GM23338 (cell line): ENCODE data around the gene PRDM1. TPM values are rescaled to one million over a fixed set of nuclear protein-coding genes. Genes with fewer than 3 reads are reported as not detected.

Experiments used
- ATAC-seq: fragments of 200-7000 bp; cut with Tn5 transposase; 3 replicates; pipeline ENCODE4 v1.9.1; 2020
- DNase-seq: peaks from one replicate; pipeline ENCODE4 v3.0.0-alpha.2; 2015; ENCODE audit warnings: low spot score
- H2AFZ ChIP-seq: fragments of 200-600 bp; sonication (generic); 2 replicates; pipeline ENCODE4 v1.8.0; 2016; ENCODE audit warnings: antibody characterized with exemption, mild to moderate bottlenecking, moderate library complexity
- H3F3A ChIP-seq: fragments of 200-600 bp; sonication (generic); replicated peaks from 2 replicates; pipeline ENCODE4 v1.8.0; 2017; ENCODE audit warnings: antibody characterized with exemption, mixed run types, low read depth
- H3K27ac ChIP-seq: fragments of 200-600 bp; sonication (generic); 2 replicates; pipeline ENCODE4 v1.6.1; 2016; ENCODE audit warnings: low read depth
- H3K27me3 ChIP-seq: fragments of 200-600 bp; sonication (generic); 2 replicates; pipeline ENCODE4 v1.8.0; 2016; ENCODE audit warnings: mild to moderate bottlenecking, mixed run types, moderate library complexity; ENCODE audit not compliant: insufficient read depth
- H3K36me3 ChIP-seq: fragments of 200-600 bp; sonication (generic); 2 replicates; pipeline ENCODE4 v1.8.0; 2016; ENCODE audit warnings: mild to moderate bottlenecking; ENCODE audit not compliant: insufficient read depth
- H3K4me1 ChIP-seq: fragments of 200-600 bp; sonication (generic); 2 replicates; pipeline ENCODE4 v1.8.0; 2016; ENCODE audit warnings: mild to moderate bottlenecking, moderate library complexity; ENCODE audit not compliant: insufficient read depth
- H3K4me2 ChIP-seq: fragments of 200-600 bp; sonication (generic); 2 replicates; pipeline ENCODE4 v1.7.1; 2017; ENCODE audit warnings: mixed run types
- H3K4me3 ChIP-seq: fragments of 200-600 bp; sonication (generic); 2 replicates; pipeline ENCODE4 v1.6.1; 2016; ENCODE audit warnings: mixed run types
- H3K79me2 ChIP-seq: fragments of 200-600 bp; sonication (generic); replicated peaks from 2 replicates; pipeline ENCODE4 v1.8.0; 2017; ENCODE audit warnings: mild to moderate bottlenecking; ENCODE audit not compliant: insufficient read depth
- H3K9me2 ChIP-seq: fragments of 200-600 bp; sonication (generic); 2 replicates; pipeline ENCODE4 v1.8.0; 2017; ENCODE audit not compliant: insufficient read depth
- H4K20me1 ChIP-seq: fragments of 200-600 bp; sonication (generic); replicated peaks from 2 replicates; pipeline ENCODE4 v1.8.0; 2017; ENCODE audit warnings: mild to moderate bottlenecking; ENCODE audit not compliant: insufficient read depth
- H3K27ac Mint-ChIP-seq: 2 replicates; pipeline ENCODE4 v1.8.0; 2020; ENCODE audit warnings: inconsistent platforms, mild to moderate bottlenecking, moderate library complexity, mixed read lengths
- H3K27me3 Mint-ChIP-seq: 3 replicates; pipeline ENCODE4 v1.8.0; 2022; ENCODE audit warnings: low read depth, mild to moderate bottlenecking, moderate library complexity, mixed read lengths, inconsistent platforms; ENCODE audit not compliant: insufficient read depth, poor library complexity
- H3K36me3 Mint-ChIP-seq: 3 replicates; pipeline ENCODE4 v1.8.0; 2021; ENCODE audit warnings: low read depth, mild to moderate bottlenecking, inconsistent platforms, moderate library complexity, mixed read lengths
- H3K4me1 Mint-ChIP-seq: 3 replicates; pipeline ENCODE4 v1.8.0; 2020; ENCODE audit warnings: mild to moderate bottlenecking, inconsistent platforms, mixed read lengths
- H3K4me3 Mint-ChIP-seq: 3 replicates; pipeline ENCODE4 v1.8.0; 2021; ENCODE audit warnings: moderate library complexity, mild to moderate bottlenecking, inconsistent platforms, mixed read lengths
- H3K9me3 Mint-ChIP-seq: 3 replicates; pipeline ENCODE4 v1.8.0; 2020; ENCODE audit warnings: moderate library complexity, mild to moderate bottlenecking, inconsistent platforms, mixed read lengths
- EZH2phosphoT487 ChIP-seq: fragments of 200-600 bp; sonication (generic); IDR thresholded peaks from one replicate; pipeline ENCODE4 v1.8.1; 2018; ENCODE audit warnings: antibody characterized with exemption; ENCODE audit not compliant: unreplicated experiment
- STAT1 ChIP-seq: IDR thresholded peaks from one replicate; pipeline ENCODE4 v1.6.1; 2016; ENCODE audit warnings: antibody characterized with exemption; ENCODE audit not compliant: unreplicated experiment
- polyA plus RNA-seq: library from polyadenylated mRNA; unstranded; fragments of >200 nt; fragmentation: Nextera tagmentation; extraction: Ambion mirVana; gene quantifications from 2 replicates; pipeline ENCODE4 v1.2.1, GENCODE V29; 2016
- total RNA-seq: library from RNA; depleted of rRNA; stranded (reverse); fragments of >200 nt; shearing (Covaris generic); gene quantifications from 2 replicates; pipeline ENCODE4 v1.2.3, GENCODE V29; 2014
- TF ChIP-seq, protein P1 (sequence below), 2 experiments: fragments of 200-600 bp in 1 of 2; sonication (generic) in 1 of 2; conservative IDR thresholded peaks; 2 replicates each; pipeline versions ENCODE4 v1.5.1 to v1.6.1; 2016 to 2017; ENCODE audit warnings: antibody characterized with exemption in 2 of 2, low read depth in 2 of 2, mild to moderate bottlenecking in 2 of 2, moderate library complexity in 1 of 2
- TF ChIP-seq, protein P2 (sequence below): IDR thresholded peaks from one replicate; pipeline ENCODE4 v1.6.1; 2018; ENCODE audit warnings: antibody characterized with exemption; ENCODE audit not compliant: unreplicated experiment
- TF ChIP-seq, protein P3 (sequence below): IDR thresholded peaks from 2 replicates; pipeline ENCODE4 v1.6.1; 2016; ENCODE audit warnings: antibody characterized with exemption

PRDM1 gene
- total and polyA plus RNA-seq, 2 experiments from 2014 or later, result 0.65 to 0.73 TPM

DNA sequence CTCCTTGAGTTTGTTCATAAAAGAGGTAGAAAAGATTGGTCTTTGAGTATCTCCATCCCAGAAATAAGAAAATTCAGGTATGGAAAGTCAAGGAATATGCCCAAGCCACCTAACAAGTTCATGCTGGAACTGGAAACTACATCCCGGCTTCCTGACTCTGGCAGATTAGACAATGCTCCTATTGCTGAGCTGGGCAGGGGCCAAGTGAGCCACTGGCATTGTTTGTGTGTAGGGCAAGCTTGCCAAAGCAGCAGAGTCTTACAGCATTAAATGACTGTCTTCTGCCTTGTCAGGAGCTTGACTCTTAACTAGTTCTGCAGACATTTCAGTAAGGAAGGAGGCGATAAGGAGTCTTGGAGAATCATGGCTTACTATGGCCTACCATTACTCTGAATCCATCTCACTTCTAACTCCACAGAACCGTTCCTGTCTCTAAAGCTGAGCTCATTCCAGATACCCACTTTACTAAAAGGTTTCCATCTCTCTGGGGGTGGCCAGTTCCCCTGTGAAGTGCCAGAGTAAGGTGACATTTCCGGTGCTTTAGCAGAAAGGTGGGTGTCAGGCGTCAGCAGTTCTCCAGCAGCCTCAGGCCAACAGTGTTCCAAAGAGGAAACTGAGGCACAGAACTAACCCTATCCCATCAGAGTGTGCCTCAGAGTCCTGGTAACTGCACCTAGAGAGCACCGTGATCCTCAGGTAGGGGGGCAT lies 30.1 kb downstream of the PRDM1 start:
- H4K20me1 ChIP-seq, result no peaks in the 10 kb centered on the region
- Mint-ChIP-seq H3K27ac (no peak overlapping the region), H3K4me1 (peaks cover 4% of the 10 kb centered on the region; the same call in 2 of the 3 replicates), H3K36me3 (no peaks in the 10 kb centered on the region), H3K9me3 (no peaks in the 10 kb centered on the region), H3K4me3 (no peak overlapping the region), H3K27me3 (no peaks in the 10 kb centered on the region)
- no peaks in the 10 kb centered on the region for H3K27me3 ChIP-seq
- no peak overlapping the region for H3K4me3 ChIP-seq
- TF ChIP-seq, protein P1, sequence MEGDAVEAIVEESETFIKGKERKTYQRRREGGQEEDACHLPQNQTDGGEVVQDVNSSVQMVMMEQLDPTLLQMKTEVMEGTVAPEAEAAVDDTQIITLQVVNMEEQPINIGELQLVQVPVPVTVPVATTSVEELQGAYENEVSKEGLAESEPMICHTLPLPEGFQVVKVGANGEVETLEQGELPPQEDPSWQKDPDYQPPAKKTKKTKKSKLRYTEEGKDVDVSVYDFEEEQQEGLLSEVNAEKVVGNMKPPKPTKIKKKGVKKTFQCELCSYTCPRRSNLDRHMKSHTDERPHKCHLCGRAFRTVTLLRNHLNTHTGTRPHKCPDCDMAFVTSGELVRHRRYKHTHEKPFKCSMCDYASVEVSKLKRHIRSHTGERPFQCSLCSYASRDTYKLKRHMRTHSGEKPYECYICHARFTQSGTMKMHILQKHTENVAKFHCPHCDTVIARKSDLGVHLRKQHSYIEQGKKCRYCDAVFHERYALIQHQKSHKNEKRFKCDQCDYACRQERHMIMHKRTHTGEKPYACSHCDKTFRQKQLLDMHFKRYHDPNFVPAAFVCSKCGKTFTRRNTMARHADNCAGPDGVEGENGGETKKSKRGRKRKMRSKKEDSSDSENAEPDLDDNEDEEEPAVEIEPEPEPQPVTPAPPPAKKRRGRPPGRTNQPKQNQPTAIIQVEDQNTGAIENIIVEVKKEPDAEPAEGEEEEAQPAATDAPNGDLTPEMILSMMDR (conservative IDR thresholded peaks at IDR 0.05; ENCODE audit: low read depth in 2 of 2), result no peak
- no peak for TF ChIP-seq STAT1
- TF ChIP-seq, protein P2, sequence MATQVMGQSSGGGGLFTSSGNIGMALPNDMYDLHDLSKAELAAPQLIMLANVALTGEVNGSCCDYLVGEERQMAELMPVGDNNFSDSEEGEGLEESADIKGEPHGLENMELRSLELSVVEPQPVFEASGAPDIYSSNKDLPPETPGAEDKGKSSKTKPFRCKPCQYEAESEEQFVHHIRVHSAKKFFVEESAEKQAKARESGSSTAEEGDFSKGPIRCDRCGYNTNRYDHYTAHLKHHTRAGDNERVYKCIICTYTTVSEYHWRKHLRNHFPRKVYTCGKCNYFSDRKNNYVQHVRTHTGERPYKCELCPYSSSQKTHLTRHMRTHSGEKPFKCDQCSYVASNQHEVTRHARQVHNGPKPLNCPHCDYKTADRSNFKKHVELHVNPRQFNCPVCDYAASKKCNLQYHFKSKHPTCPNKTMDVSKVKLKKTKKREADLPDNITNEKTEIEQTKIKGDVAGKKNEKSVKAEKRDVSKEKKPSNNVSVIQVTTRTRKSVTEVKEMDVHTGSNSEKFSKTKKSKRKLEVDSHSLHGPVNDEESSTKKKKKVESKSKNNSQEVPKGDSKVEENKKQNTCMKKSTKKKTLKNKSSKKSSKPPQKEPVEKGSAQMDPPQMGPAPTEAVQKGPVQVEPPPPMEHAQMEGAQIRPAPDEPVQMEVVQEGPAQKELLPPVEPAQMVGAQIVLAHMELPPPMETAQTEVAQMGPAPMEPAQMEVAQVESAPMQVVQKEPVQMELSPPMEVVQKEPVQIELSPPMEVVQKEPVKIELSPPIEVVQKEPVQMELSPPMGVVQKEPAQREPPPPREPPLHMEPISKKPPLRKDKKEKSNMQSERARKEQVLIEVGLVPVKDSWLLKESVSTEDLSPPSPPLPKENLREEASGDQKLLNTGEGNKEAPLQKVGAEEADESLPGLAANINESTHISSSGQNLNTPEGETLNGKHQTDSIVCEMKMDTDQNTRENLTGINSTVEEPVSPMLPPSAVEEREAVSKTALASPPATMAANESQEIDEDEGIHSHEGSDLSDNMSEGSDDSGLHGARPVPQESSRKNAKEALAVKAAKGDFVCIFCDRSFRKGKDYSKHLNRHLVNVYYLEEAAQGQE, result no peak
- TF ChIP-seq, protein P3, sequence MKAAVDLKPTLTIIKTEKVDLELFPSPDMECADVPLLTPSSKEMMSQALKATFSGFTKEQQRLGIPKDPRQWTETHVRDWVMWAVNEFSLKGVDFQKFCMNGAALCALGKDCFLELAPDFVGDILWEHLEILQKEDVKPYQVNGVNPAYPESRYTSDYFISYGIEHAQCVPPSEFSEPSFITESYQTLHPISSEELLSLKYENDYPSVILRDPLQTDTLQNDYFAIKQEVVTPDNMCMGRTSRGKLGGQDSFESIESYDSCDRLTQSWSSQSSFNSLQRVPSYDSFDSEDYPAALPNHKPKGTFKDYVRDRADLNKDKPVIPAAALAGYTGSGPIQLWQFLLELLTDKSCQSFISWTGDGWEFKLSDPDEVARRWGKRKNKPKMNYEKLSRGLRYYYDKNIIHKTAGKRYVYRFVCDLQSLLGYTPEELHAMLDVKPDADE, result no peak
- H3K4me1 ChIP-seq, result no peaks in the 10 kb centered on the region
- DNase-seq, result no peak
- no peaks in the 10 kb centered on the region for H3F3A ChIP-seq
- no peak overlapping the region for H3K4me2 ChIP-seq
- no peak overlapping the region for H3K27ac ChIP-seq
- H2AFZ ChIP-seq, result no peak overlapping the region
- no peaks in the 10 kb centered on the region for H3K79me2 ChIP-seq
- ATAC-seq, result no peak
- H3K36me3 ChIP-seq, result no peaks in the 10 kb centered on the region
- H3K9me2 ChIP-seq, result peaks cover 7% of the 10 kb centered on the region; the same call in 1 of the 2 replicates

DNA sequence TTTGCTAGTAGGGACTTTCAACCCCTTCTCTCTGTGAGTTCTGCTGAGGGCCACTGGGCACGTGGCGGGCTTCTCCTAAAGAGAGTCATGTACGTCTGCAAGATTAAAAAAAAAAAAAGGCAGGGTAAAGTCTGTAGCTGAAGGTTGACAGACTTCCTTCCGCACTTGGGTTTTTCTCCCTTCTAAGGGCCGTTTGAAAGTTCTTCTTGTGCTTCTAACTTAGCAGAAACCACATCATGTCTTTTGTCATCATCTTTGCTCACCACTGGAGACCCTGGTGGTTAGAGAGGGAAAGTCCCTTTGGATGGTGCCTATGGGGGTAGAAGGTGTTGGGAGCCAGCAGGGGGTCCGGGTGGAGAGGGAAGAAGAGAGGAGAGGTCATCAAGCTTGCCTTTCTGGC lies 31.4 kb downstream of the PRDM1 start:
- Mint-ChIP-seq H3K36me3 (no peaks in the 10 kb centered on the region), H3K27ac (no peak overlapping the region), H3K4me3 (no peak overlapping the region), H3K9me3 (no peaks in the 10 kb centered on the region), H3K27me3 (no peaks in the 10 kb centered on the region), H3K4me1 (peaks cover 4% of the 10 kb centered on the region; the same call in 2 of the 3 replicates)
- Histone ChIP-seq H3K9me2 (peaks cover 6% of the 10 kb centered on the region; the same call in 1 of the 2 replicates), H3K36me3 (no peaks in the 10 kb centered on the region), H3K4me2 (no peak overlapping the region), H2AFZ (no peak overlapping the region), H4K20me1 (no peaks in the 10 kb centered on the region), H3K4me3 (no peak overlapping the region), H3K27ac (no peak overlapping the region), H3F3A (no peaks in the 10 kb centered on the region), H3K79me2 (no peaks in the 10 kb centered on the region), H3K27me3 (no peaks in the 10 kb centered on the region), H3K4me1 (no peaks in the 10 kb centered on the region)
- DNase-seq (no peak), ATAC-seq (no peak)
- TF ChIP-seq EZH2phosphoT487, result no peak
- TF ChIP-seq, protein P3, result no peak
